Measurements from ENCODE around the gene ZFAND3. TPM values are rescaled to one million over a fixed set of nuclear protein-coding genes. Genes with fewer than 3 reads are reported as not detected.

Gene ZFAND3
- total RNA-seq, 4 donors from 2014 or later = 43.5 to 73.1 (median 49.0) TPM

DNA sequence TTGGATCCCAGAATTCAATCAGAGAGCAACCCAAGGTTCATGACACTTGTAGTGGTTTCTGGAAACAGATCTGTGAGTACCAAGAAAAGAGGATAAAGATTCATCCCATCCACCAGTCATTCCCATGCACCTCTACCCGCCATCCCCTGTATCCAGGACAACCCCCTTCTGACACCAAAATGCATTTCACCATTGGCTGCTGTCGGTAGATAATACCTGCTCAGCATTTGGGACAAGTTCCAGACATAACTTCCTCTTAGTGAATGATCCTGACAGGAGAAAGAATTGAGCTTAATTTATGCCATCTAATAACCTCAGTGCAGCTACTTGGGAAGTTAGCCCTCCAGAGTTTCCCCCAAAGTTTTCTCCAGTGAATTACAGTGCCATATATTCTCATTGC is 329.1 kb downstream of the ZFAND3 start:
- TF ChIP-seq, protein P1, sequence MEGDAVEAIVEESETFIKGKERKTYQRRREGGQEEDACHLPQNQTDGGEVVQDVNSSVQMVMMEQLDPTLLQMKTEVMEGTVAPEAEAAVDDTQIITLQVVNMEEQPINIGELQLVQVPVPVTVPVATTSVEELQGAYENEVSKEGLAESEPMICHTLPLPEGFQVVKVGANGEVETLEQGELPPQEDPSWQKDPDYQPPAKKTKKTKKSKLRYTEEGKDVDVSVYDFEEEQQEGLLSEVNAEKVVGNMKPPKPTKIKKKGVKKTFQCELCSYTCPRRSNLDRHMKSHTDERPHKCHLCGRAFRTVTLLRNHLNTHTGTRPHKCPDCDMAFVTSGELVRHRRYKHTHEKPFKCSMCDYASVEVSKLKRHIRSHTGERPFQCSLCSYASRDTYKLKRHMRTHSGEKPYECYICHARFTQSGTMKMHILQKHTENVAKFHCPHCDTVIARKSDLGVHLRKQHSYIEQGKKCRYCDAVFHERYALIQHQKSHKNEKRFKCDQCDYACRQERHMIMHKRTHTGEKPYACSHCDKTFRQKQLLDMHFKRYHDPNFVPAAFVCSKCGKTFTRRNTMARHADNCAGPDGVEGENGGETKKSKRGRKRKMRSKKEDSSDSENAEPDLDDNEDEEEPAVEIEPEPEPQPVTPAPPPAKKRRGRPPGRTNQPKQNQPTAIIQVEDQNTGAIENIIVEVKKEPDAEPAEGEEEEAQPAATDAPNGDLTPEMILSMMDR (IDR thresholded peaks at IDR 0.05; ENCODE audit: low read depth) = no peak

DNA sequence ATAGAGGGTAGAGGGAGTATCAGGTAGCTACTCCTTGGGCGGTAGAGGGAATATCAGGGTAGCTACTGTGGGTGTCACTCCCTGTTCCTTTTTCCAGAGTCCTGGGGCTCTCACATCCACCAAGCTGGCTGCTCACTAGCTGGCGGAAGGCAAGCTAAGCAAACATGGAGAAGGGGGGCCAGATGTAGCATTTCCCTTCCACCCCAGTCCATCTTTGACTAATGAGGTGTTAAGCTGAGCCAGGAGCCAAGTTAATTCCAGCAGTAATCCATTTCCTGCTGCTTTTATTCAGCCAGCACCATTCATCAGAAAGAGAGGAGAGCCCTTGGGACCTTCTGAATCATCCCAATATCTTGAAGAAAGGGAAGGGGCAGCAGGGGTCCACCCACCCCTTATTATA is 330.0 kb downstream of the ZFAND3 start:
- TF ChIP-seq, protein P1 (IDR thresholded peaks at IDR 0.05; ENCODE audit: low read depth) = no peak

DNA sequence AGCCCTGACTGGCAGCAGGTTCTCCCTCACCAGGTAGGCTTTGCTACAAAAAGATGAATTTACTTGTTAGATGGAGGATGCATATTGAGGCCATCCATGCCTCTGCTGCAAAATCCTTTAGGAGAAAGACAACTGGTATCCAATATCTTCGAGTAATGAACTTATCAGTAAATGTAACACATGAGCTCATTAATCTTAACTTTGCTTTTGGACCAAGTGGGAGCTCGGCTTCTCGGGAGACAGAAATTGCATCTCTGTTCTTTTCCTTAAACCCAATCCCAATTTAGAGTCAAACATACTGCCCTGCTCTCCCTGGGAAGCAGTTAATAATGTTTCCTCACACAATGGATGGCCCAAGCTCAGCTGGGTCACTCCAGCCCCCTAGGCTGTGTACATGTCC is 330.5 kb downstream of the ZFAND3 start:
- TF ChIP-seq, protein P1 (IDR thresholded peaks at IDR 0.05; ENCODE audit: low read depth) = no peak

DNA sequence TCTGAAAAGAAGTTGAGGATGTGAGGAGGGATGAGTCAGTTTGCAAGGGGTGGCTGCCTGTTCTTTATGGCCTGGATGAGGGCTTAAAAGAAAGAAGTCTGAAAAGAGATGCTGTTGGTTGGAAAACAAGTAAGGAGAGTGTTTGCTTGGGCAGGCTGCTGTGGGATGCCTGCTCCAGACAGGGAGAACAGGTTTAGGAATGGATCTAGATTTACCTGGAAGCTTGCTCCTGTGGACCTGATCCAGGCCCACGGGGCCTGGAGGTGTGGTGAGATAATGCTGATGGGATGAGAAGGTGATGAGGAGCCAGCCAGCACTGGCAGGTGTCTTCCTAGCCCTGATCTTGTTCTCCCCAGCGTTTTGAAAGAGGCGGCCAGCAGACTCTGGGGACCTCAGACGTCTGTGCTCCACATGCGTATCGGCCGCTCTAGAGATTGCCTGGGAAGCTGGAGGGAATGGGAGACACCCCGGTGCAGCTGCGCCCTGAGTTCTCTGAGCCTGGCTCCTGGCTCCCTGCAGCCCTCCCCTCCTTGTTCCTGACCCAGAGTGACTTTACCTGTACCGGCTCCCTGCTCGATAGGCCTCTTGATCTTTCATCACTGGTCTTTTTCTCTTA is 331.3 kb downstream of the ZFAND3 start:
- TF ChIP-seq, protein P1 (IDR thresholded peaks at IDR 0.05; ENCODE audit: low read depth) = no peak

DNA sequence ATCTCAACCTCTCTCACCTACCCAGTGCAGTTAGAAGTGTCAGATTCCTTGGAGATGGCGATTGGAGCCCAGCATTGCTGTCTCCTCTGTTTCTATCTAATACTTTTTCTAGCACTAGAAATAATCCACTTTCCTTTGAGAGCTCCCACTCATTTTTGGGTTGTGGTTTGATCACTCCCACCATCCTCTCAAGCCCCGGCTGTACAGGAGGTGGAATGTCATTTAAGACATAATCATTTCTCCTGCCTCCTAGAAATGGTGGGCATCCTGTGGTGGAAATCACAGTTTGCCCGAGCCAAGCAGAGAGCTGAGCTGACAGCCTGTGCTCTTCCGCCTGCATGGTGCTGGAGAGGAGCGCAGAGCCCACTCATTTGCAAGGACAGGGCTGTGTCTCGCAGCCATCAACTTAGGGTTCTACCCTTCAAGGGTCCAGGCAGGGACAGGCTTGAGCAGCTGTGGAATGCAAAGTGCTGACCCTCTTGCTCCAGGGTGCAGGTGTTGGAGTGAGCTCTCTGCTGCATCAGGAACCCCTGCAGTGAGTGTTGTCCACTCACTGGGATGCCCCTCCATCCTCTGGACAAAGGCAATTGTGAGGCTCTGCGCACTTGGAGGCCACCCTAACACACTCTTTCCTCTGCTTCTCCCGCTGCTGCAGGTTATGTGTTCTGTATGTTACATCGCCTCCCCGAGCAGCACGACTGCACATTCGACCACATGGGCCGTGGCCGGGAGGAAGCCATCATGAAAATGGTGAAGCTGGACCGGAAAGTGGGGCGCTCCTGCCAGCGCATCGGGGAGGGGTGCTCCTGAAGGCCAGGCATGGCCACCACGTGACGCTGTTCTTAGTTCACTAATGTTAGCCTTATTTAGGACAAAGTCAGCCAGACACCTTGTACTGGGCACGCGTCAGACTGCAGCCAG is 332.3 kb downstream of the ZFAND3 start:
- TF ChIP-seq, protein P1 (IDR thresholded peaks at IDR 0.05; ENCODE audit: low read depth) = no peak

DNA sequence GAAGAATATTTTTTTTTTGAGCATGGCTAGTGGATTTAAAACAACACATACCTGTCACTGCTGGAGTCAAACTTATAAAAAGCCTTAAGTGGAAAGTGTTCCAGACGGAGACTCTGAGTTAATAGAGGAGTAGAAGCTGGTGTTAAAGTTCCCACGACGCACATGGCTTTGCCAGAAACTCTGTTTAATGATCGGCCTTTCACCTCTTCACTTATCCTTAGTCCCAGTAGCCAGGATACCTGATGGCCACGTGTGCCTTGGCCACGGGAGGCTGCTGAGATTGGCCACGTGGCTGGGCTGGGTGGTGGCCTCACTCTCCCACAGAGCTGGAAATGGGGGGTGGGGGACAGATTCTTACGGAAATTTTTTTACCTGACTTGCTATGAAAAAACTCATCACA is 333.1 kb downstream of the ZFAND3 start:
- TF ChIP-seq, protein P1 (IDR thresholded peaks at IDR 0.05; ENCODE audit: low read depth) = no peak

DNA sequence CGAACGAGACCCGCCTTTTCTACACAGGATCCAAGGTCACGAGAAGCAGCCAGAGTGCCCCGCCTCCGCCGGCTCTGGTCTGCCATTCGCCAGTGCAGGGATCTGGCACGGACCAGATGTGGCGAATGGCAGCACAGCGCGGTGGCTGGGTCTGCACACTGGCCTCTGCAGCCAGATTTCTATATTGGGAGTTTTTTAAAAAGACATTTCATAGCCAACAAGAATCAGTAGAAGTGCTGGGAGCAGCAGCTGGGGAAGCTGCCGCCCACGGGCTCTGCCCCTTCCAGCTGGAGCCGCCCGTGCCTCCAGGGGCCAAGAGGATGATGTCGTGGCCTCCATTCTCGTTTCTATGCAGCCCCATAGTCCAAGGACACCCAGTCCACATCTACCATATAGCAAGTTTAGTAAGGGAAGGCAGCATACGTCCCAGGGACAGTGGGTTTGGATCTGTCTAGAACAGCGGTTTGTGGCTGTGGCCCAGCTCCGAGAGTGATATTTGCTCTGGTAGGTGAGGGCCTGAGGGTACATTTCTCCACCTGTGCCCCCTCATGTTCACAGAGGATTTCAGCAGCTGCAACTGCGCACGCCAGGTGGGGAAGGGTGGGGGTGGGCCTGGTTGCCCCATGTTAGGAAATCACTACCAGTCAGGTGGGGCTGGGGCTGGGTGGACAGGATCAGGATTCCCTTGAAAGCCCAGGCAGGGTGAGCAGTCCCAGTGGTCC is 333.7 kb downstream of the ZFAND3 start:
- TF ChIP-seq, protein P1 (IDR thresholded peaks at IDR 0.05; ENCODE audit: low read depth) = no peak
